ENCODE measurements around the gene TMEM184B.

TMEM184B gene

GRCh38 chr22:38228873-38229740 is 43.7 kb downstream of the TMEM184B start:
- H3K27ac ChIP-seq: peak overlapping the region; percentile 58
- TF ChIP-seq ZFX (IDR thresholded peaks at IDR 0.05; ENCODE audit: borderline replicate concordance) (no peak), CTCF (IDR thresholded peaks at IDR 0.05) (no peak)

DNA sequence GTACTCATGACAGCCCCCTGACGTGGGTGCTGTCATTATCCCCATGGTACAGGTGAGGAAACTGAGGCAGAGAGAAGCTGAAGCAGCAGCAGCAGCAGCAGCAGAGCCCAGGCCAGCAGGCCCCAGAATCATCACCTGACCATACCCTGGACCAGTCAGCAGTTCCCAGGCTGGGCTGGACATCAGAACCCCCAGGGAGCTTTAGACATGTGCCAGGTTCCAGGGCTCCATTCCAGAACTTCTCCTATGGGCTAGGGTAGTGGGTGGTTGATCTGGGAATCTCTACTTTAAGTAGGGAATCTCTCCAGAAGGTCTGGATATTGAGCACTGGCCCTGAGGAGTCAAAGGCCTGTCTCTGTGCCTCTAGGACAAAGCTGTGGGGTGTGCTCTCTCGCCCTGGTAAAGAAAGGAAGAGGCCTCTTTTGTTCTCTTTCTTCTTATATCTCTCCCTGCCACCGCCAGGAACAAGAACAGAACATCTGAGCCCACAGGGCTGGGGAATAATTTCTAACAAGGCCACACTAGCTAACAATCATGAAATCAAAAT is 44.4 kb downstream of the TMEM184B start:
- TF ChIP-seq ZFX (IDR thresholded peaks at IDR 0.05; ENCODE audit: borderline replicate concordance) (no peak), CTCF (IDR thresholded peaks at IDR 0.05) (no peak)
- H3K27ac ChIP-seq: peak overlapping the region; percentile 58

DNA sequence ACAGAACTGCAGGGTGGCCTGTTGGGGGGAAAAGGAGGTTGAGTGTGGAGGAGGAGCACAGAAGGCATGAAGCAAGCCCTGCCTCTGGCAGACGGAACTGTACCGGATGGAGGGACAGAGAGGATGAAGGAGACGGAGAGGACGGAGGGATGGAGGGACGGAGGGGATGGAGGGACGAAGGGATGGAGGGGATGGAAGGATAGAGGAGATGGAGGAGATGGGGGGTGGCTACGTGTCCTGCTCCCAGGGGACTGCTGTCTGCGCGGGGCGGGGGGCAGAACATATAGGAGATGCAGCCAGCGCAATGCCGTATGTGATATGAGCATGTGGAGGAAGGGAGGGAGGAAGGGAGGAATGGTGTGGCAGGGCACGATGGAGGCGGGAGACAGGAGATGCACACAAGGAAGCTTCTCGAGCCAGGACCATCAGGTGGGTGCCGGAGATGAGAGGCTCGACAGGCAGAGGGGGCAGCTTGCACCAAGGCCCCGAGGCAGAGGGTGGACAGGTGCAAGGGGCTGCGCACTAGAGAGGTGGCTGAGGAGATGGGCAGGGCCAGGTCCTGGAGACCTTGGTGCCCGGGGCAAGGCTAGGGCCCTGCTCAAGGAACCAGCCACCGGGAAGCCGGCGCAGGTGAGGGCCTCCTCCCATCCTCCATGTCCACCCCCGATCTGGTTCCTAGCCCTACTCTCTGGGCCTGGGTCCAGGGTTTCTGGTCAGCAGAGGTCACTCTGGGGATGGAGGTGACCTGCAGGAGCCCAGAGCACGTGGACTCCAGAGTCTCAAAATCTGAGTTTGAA is 45.8 kb downstream of the TMEM184B start:
- TF ChIP-seq ZFX (IDR thresholded peaks at IDR 0.05; ENCODE audit: borderline replicate concordance) (no peak), CTCF (IDR thresholded peaks at IDR 0.05) (no peak)
- no peak overlapping the region for H3K27ac ChIP-seq

- H3K27ac ChIP-seq: no peak overlapping the region
- no peak for TF ChIP-seq CTCF (IDR thresholded peaks at IDR 0.05)
- TF ChIP-seq ZFX (IDR thresholded peaks at IDR 0.05; ENCODE audit: borderline replicate concordance): no peak
Measured at GRCh38 chr22:38223289-38223960, 49.4 kb downstream of the TMEM184B start.

DNA sequence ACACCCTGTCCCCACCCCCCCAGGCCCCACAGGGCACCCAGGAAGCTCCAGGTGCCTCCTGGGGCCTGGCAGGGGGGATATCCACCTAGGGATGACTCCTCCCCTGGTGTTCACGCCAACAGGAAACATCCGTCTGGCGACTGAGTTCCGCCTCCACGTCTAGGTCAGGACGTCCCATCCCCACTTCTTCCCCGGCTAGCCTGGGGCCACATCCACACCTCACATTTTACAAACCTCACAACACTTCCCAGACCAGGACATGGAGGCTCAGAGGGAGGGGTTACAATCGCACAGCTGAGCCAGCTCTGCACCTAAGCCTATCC is 50.1 kb downstream of the TMEM184B start:
- TF ChIP-seq CTCF (IDR thresholded peaks at IDR 0.05) (no peak), ZFX (IDR thresholded peaks at IDR 0.05; ENCODE audit: borderline replicate concordance) (no peak)
- H3K27ac ChIP-seq: no peak overlapping the region

GRCh38 chr22:38221908-38222796 is 50.7 kb downstream of the TMEM184B start:
- TF ChIP-seq CTCF (IDR thresholded peaks at IDR 0.05): no peak
- TF ChIP-seq ZFX (IDR thresholded peaks at IDR 0.05; ENCODE audit: borderline replicate concordance): no peak
- H3K27ac ChIP-seq: no peak overlapping the region
